ENCODE data around the gene OTOP3. TPM values are rescaled to one million over a fixed set of nuclear protein-coding genes. Genes with fewer than 3 reads are reported as not detected.
A peak's percentile ranks its signal among the peaks of the same experiment; 100 is the strongest.

OTOP3 gene
- total RNA-seq, 1 experiment from 2014 or later = not detected

DNA sequence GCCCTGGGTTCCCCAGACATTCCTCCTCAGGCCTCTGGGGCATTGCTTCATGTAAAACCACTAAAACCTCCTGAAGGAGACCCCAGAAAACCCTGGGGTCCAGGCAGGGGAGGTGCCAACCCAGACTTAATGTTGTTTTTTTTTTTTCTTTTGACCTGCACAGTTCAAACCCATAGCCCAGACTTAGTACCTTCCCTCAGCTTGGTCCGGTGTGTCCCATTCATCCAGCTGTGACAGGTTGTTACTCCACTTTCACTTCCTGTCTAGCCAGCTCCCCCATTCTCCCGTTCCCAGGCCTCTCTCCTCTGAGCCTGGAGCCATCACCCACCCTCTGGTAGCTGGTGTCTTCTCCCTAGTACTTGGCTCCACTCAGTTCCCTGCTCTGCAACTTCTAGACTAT, 56.5 kb downstream of the OTOP3 start:
- no peak overlapping the region for H4K91ac ChIP-seq (ENCODE audit: insufficient read length, low read depth, low read length)
- H3K4me2 ChIP-seq (ENCODE audit: insufficient read depth, insufficient read length, low read length) = no peak overlapping the region
- Mint-ChIP-seq H3K4me1 (peaks cover 9 to 12% of the 10 kb centered on the region in 2 experiments), H3K4me3 (no peak overlapping the region), H3K27ac (peak overlapping the region; percentile 39 to 68 (median 56); a peak in 4 of 7 replicates), H3K36me3 (ENCODE audit: insufficient read depth in 1 of 3, low read depth in 3 of 3) (peaks cover 0 to 2% (median 0%) of the 10 kb centered on the region in 3 experiments; a peak in 1 of 7 replicates), H3K27me3 (ENCODE audit: low read depth) (no peaks in the 10 kb centered on the region), H3K9me3 (no peaks in the 10 kb centered on the region; a peak in 1 of 5 replicates)
- no peak overlapping the region for H2BK12ac ChIP-seq (ENCODE audit: insufficient read length, low read depth, low read length)
- DNase-seq = no peak
- peaks cover 9% of the 10 kb centered on the region for H3K23me2 ChIP-seq (ENCODE audit: insufficient read length, low read depth, low read length, poor library complexity, severe bottlenecking)
- H3K79me1 ChIP-seq (ENCODE audit: insufficient read depth, low read depth, low read length, poor library complexity, severe bottlenecking) = peaks cover 8% of the 10 kb centered on the region
- H3T11ph ChIP-seq (ENCODE audit: low read length) = no peak overlapping the region
- no peak overlapping the region for H2BK15ac ChIP-seq (ENCODE audit: low read depth, low read length)
- H2BK120ac ChIP-seq (ENCODE audit: low read depth, low read length, poor library complexity, severe bottlenecking) = no peak overlapping the region
- no peak overlapping the region for H3K14ac ChIP-seq (ENCODE audit: insufficient read depth, low read length)
- H4K8ac ChIP-seq (replicated peaks; ENCODE audit: insufficient read length, low read depth, low read length) = no peak overlapping the region
- no peak overlapping the region for H3K56ac ChIP-seq (ENCODE audit: insufficient read length, low read depth, low read length)
- H2BK5ac ChIP-seq (ENCODE audit: insufficient read length, low read length) = no peak overlapping the region
- H3K79me2 ChIP-seq (ENCODE audit: insufficient read depth, low read length) = peaks cover 10% of the 10 kb centered on the region; the same call in 1 of the 2 replicates
- H4K5ac ChIP-seq (ENCODE audit: insufficient read length, low read depth, low read length) = no peak overlapping the region
- H3K9me3 ChIP-seq (ENCODE audit: control insufficient read depth, low read depth, low read length) = no peaks in the 10 kb centered on the region
- TF ChIP-seq, protein P1, sequence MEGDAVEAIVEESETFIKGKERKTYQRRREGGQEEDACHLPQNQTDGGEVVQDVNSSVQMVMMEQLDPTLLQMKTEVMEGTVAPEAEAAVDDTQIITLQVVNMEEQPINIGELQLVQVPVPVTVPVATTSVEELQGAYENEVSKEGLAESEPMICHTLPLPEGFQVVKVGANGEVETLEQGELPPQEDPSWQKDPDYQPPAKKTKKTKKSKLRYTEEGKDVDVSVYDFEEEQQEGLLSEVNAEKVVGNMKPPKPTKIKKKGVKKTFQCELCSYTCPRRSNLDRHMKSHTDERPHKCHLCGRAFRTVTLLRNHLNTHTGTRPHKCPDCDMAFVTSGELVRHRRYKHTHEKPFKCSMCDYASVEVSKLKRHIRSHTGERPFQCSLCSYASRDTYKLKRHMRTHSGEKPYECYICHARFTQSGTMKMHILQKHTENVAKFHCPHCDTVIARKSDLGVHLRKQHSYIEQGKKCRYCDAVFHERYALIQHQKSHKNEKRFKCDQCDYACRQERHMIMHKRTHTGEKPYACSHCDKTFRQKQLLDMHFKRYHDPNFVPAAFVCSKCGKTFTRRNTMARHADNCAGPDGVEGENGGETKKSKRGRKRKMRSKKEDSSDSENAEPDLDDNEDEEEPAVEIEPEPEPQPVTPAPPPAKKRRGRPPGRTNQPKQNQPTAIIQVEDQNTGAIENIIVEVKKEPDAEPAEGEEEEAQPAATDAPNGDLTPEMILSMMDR (conservative IDR thresholded peaks at IDR 0.05) = no peak
- no peaks in the 10 kb centered on the region for H3K27me3 ChIP-seq (ENCODE audit: insufficient read depth, low read length)
- no peak overlapping the region for H2BK20ac ChIP-seq (ENCODE audit: low read depth, low read length, poor library complexity, severe bottlenecking)
- no peak overlapping the region for H3K9ac ChIP-seq (ENCODE audit: extremely low read depth, insufficient read length, low read length)
- H3K4me1 ChIP-seq (ENCODE audit: insufficient read depth, low read length) = no peaks in the 10 kb centered on the region; the same call in 1 of the 2 replicates
- H2AFZ ChIP-seq (ENCODE audit: low read length) = no peak overlapping the region
- WGBS (ENCODE audit: extremely low coverage, insufficient read length, low lambda C conversion rate) = no CpG with 5 or more reads among the region's 2 CpGs
- no peak overlapping the region for H3K27ac ChIP-seq (ENCODE audit: insufficient read length, low read depth, low read length)
- H2AK5ac ChIP-seq (ENCODE audit: insufficient read length, low read length) = no peak overlapping the region
- no peaks in the 10 kb centered on the region for H4K20me1 ChIP-seq (ENCODE audit: control insufficient read depth, insufficient read depth, insufficient read length)
- H3K23ac ChIP-seq (ENCODE audit: insufficient read length, low read depth, low read length) = no peak overlapping the region
- H3K4ac ChIP-seq (ENCODE audit: low read depth, low read length) = no peak overlapping the region
- no peak overlapping the region for H3K18ac ChIP-seq (ENCODE audit: insufficient read length, low read depth, low read length)

Measured in H9 (cell line).